ENCODE measurements around the gene ROBO4. TPM values are rescaled to one million over a fixed set of nuclear protein-coding genes. Genes with fewer than 3 reads are reported as not detected.

The ROBO4 gene
- total and polyA plus RNA-seq, 2 experiments from 2014 or later, result not detected

- no peak for TF ChIP-seq CTCF (conservative IDR thresholded peaks at IDR 0.05; ENCODE audit: low read depth in 2 of 2)
- TF ChIP-seq REST (IDR thresholded peaks at IDR 0.05; ENCODE audit: unreplicated experiment), result no peak
These were observed 61.7 kb downstream of the ROBO4 start (continued) for GRCh38 chr11:124835918-124836317.

DNA sequence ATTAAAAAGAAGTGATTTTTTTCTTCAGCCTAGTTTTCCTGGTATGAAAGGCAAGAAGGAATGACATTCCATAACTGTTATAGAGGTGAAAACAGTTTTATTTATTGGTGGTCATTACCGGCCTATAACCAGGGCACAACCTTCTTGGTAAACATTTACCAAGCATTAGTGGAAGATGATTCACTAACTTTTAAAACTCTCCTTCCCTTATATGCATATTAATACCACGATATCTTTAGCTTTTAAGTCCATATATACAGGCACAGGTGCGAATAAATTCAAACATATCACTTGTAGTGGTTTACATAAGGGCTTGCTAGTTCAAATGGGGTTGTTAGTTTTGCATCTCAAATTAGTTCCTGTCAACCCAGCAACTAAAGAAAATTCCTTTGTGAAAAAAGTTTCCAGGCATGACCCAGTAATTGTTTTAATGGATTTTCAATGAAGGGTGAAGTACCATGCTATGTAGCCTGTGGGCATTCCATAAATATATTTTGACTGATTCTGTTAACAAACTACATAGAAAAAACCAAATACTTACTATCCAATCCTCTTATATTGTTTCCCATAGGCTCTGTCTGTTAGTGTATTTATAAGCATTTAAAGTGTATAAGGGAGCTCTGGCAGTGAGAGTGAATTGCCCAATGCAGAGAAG, 63.0 kb downstream of the ROBO4 start:
- no peak overlapping the region for H3K27ac Mint-ChIP-seq
- no peak overlapping the region for H3K4me3 Mint-ChIP-seq
- H3K4me3 ChIP-seq, result no peak overlapping the region
- no peaks in the 10 kb centered on the region for H3K36me3 Mint-ChIP-seq (ENCODE audit: low read depth)
- peaks cover 44% of the 10 kb centered on the region for H3K27me3 ChIP-seq (ENCODE audit: insufficient read depth)
- H2AFZ ChIP-seq, result no peak overlapping the region
- H3K9me3 Mint-ChIP-seq, result no peaks in the 10 kb centered on the region
- DNase-seq (ENCODE audit: low spot score) (no peak), ATAC-seq (no peak)
- H3F3A ChIP-seq (replicated peaks; ENCODE audit: low read depth), result peaks cover 8% of the 10 kb centered on the region; the same call in 1 of the 2 replicates
- H3K27me3 Mint-ChIP-seq (ENCODE audit: insufficient read depth, low read depth, poor library complexity), result peaks cover 23% of the 10 kb centered on the region
- H3K79me2 ChIP-seq (replicated peaks; ENCODE audit: insufficient read depth), result no peaks in the 10 kb centered on the region
- H3K36me3 ChIP-seq (ENCODE audit: insufficient read depth), result no peaks in the 10 kb centered on the region
- peaks cover 18% of the 10 kb centered on the region for H3K4me1 Mint-ChIP-seq
- H3K9me2 ChIP-seq (ENCODE audit: insufficient read depth), result no peaks in the 10 kb centered on the region
- H4K20me1 ChIP-seq (replicated peaks; ENCODE audit: insufficient read depth), result no peaks in the 10 kb centered on the region; the same call in 1 of the 2 replicates
- no peak overlapping the region for H3K27ac ChIP-seq (ENCODE audit: low read depth)
- peaks cover 3% of the 10 kb centered on the region; the same call in 1 of the 2 replicates for H3K4me1 ChIP-seq (ENCODE audit: insufficient read depth)
- no peak overlapping the region for H3K4me2 ChIP-seq
- TF ChIP-seq NANOG (IDR thresholded peaks at IDR 0.05; ENCODE audit: borderline replicate concordance), result no peak
- no peak for TF ChIP-seq EZH2phosphoT487 (IDR thresholded peaks at IDR 0.05; ENCODE audit: unreplicated experiment)
- TF ChIP-seq STAT1 (IDR thresholded peaks at IDR 0.05; ENCODE audit: unreplicated experiment), result no peak
- no peak for TF ChIP-seq REST (IDR thresholded peaks at IDR 0.05; ENCODE audit: unreplicated experiment)
- no peak for TF ChIP-seq EZH2 (IDR thresholded peaks at IDR 0.05; ENCODE audit: low read depth, unreplicated experiment)
- TF ChIP-seq ZNF114 (CRISPR knock-in tag; IDR thresholded peaks at IDR 0.05), result no peak
- TF ChIP-seq CTCF (conservative IDR thresholded peaks at IDR 0.05; ENCODE audit: low read depth in 2 of 2), result no peak
- TF ChIP-seq JUNB (IDR thresholded peaks at IDR 0.05; ENCODE audit: unreplicated experiment), result no peak
- TF ChIP-seq ZNF331 (CRISPR knock-in tag; IDR thresholded peaks at IDR 0.05; ENCODE audit: low read depth), result no peak
